HT1080 (cell line): ENCODE results near the gene FUNDC2. TPM values are rescaled to one million over a fixed set of nuclear protein-coding genes. Genes with fewer than 3 reads are reported as not detected.

Source experiments
- DNase-seq: peaks from one replicate; pipeline ENCODE4 v3.0.0-alpha.2; 2015; ENCODE audit warnings: low read depth
- total RNA-seq: library from RNA; depleted of rRNA; stranded (reverse); fragments of >200 nt; shearing (Covaris generic); gene quantifications from 2 replicates; pipeline ENCODE4 v1.2.3, GENCODE V29; 2014

The FUNDC2 gene
- total RNA-seq, 1 experiment from 2014 or later: 44.9 TPM

- DNase-seq: no peak
These were observed 2.5 kb upstream of the FUNDC2 start for GRCh38 chrX:155023907-155024833.

- DNase-seq: no peak
These were observed 271 bp upstream of the FUNDC2 start for GRCh38 chrX:155026420-155026726.

DNA sequence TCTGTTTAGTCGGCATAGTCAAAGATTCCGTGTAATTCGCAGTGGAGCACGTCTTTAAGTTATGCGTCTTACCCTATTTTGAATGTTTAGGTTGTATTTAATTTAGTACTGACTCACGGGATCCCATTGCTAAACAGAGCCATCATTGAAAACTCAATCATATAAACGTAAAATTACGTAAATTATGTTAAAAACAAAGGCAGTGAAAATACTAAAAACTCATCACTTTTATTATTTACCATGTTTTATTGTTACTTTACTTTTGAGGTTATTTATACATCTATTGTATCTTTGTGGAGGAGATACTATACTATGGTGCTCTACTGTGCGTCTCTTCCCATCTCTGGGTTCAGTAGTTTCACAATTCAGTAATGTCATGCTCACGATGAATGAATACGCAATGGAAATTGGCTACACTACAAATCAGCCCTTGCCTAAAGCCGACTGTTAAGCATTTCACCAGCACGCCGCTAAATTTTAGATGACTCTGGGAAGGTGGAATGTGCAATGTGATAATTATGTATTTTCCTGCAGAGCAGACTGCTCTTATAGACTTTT lies 944 bp downstream of the FUNDC2 start:
- peak; percentile 12 for DNase-seq

DNA sequence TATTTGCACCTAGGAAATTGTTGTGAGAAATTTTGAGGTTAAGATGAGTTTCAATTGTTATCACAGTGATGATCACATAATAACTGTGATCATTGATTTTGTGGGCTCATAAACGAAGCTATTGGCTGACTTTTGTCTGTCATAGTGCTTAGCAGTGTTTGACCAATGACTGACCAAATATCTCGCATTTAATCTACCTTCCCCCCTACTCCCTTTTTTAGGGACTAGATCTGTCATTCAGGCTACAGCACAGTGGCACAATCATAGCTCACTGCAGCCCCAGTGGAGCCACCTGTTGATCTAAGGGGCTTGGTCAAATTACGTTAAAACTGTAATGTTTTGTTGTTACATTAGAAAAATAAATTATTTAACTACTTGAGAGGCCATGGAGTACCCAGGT lies 1.5 kb downstream of the FUNDC2 start:
- DNase-seq: no peak

GRCh38 chrX:155028877-155029291 lies 2.2 kb downstream of the FUNDC2 start:
- DNase-seq: peak; percentile 7

DNA sequence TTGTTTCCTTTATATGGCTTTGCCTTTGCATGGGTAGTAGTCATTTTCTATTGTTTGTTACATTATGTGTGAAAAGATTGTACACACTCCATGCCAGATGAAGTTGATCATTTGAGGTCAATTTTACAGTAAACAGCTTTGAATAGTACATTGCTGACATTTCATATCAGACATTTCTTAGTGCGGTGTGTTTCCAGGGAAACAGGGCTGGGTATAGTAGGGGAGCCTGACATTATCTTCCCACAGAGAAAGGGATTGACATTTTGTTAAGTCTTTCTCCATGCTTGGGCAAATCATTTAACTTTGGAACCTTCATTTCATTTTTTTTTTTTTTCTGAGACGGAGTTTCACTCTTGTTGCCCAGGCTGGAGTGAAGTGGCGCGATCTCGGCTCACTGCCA lies 5.0 kb downstream of the FUNDC2 start:
- no peak for DNase-seq

GRCh38 chrX:155035688-155036087 lies 9.0 kb downstream of the FUNDC2 start:
- DNase-seq: no peak

GRCh38 chrX:155046129-155046810 lies 19.6 kb downstream of the FUNDC2 start:
- DNase-seq: no peak

DNA sequence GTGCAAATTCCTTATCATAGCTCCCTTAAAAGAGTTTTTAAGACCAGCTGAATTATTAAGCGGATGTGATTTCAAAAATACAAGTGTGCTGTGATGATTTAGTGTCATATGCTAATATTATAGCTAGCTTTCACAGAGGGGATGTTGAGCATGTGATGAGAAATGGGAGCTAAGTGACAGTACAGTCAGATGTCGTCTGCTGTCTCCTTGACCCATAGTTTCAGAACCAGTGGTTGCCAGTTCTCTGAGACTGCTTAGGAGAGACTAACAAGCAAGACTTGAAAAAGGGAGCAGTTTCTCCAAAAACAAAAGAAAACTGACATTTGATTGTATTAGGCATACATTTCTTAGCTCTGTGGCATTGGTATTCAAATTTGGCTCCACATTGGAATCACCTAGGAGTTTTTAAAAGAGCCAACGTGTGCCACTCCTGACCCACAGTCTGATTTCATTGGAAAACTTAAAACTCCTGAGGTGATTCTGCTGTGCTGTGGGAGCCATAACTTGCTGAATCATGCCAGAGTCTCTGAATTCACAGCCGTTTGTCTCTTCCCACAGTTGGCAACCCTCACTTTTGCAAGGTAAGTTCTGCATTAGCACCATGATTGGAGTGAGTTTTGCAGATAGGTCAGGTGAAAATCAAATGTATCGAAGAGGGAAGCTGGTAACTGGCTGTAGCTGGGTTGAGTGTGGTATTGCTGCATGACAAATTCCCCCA lies 20.3 kb downstream of the FUNDC2 start:
- DNase-seq: no peak

GRCh38 chrX:155048977-155049619 lies 22.5 kb downstream of the FUNDC2 start:
- DNase-seq: peak; percentile 48

DNA sequence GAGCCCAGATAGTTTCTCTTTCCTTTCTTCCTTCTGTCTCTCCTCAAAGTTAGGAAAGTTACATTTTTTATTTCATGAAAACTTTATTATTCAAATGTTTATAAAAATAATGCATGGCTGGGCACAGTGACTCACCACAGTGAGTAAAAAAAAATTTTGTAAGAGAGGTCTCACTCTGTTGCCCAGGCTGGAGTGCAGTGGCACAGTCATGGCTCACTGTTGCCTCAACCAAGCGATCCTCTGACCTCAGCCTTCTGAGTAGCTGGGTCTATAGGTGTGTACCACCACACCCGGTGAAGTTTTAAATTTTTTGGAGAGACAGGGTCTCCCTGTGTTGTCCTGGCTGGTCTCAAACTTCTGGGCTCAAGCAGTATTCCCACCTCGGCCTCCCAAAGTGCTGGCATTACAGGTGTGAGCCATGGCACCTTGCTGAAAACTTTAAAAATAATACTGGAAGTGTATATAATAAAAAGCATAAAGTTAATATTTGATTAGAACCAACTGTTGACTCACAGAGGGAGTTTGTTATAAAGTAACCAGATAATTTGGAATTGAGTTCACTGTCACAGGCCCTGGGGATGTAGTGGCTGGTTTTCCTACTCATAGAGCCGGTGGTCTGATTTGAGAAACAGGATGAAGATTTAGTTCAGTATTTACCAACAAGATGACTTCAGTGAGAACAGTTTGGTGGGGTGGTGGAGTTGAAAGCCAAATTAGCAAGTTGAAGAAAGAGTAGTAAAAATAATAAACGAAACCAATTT lies 26.3 kb downstream of the FUNDC2 start:
- DNase-seq: no peak

DNA sequence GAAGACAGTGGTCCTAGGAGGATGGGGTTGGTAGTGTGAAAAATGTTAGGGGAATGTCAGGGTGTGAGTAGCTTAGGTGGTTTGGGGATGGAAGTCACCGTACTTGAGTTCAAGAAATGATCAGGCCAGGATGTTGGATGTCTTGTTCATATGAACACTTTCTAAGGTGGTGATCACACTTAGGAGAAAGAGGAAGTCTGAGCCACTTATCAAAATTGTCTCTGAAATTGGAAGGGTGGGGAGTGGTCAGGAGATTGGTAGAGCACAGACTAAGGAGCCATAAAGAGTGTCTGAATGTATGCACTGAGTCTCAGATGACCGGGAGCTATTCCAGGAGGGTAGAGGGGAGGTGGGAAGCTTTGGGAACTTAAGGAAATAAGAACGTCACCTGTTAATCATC lies 27.0 kb downstream of the FUNDC2 start:
- no peak for DNase-seq

DNA sequence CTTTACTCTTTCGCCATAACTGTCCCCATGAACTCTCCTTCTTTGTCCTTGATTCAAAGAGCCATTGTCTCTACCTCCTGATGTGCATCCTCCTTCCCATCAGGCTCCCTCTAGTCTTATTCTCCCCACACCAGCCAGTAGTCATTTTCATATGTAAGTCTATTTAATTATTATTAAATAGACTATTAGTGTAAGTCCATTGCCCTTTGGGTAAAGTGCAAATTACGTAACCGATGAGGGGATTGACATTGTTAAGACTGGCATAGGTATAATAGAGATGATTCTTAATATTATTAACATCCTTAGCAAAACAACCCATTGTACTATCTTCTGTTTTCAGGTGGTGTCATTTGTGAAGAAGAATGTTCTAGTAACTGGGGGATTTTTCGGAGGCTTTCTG lies 27.6 kb downstream of the FUNDC2 start:
- DNase-seq: no peak

DNA sequence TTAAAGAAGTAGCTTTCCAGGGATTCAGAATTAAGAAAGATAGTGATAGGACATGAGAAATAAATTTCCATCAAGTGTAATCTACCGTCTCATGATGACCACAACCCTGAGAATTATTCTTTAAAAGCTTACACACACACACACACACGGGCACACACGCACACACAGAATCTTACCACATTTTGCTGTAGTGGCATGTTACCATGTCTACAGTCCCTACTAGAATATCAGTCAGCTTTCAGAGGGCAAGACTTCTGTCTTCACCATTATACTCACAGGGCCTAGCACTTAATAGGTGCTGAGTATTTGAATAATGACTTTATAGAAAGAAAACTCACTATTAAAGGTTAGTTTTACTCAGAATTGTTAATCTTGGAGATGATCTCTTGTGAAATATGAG lies 28.9 kb downstream of the FUNDC2 start:
- DNase-seq: no peak

DNA sequence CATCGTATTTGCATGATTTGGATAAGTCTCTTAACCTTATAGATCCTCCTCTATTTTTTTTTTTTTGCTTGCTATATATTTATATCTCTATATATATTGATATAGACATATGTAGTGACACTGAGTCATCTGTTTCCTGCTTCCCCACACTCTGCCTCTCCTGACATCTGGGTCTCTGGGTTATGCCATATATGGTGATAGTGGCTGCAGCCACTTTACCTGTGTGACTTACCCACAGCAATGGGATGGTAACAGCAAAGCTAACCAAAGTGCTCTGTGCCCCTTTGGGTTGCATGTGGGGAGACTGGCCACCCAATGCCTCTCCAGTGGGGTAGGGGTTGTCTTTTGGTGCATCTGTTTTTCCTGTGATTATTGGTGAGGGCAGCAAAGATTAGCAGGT lies 29.8 kb downstream of the FUNDC2 start:
- DNase-seq: no peak

- DNase-seq: peak; percentile 70
These were observed 30.5 kb downstream of the FUNDC2 start for GRCh38 chrX:155056877-155057792.

- no peak for DNase-seq
These were observed 35.1 kb downstream of the FUNDC2 start for GRCh38 chrX:155061760-155062159.

DNA sequence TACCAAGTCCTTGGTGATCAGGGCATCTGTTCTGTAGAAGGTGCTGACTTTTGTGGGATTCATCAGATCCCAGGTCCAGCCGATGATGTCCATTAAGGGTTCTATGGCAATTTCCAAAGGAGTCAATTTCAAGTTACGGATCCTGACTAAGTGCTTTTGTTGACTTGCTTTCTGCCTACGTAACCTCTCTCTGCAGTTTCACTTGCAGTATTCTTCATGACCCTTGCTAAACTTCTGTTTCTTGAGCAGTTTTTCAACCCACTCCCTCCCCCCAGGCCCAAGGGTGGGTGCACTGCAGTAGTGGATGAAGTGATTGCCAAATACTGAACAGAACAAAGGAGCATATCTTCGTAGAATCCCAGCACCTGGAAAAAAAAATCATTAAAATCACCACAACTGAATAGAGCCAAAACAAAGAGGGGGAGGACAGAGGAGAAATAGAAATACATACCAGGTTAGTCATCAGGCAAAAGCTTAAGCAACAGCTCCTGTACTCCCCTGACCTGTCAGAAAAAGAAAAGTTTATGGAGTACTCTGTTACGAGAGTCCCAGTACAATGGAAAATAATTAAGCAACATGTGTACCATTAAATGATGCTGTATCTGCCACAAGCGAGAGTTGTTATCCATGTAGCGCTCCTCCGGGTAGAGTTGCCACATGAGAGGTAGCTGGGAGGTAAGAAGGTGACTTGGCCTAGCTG lies 38.5 kb downstream of the FUNDC2 start:
- DNase-seq: peak; percentile 53

DNA sequence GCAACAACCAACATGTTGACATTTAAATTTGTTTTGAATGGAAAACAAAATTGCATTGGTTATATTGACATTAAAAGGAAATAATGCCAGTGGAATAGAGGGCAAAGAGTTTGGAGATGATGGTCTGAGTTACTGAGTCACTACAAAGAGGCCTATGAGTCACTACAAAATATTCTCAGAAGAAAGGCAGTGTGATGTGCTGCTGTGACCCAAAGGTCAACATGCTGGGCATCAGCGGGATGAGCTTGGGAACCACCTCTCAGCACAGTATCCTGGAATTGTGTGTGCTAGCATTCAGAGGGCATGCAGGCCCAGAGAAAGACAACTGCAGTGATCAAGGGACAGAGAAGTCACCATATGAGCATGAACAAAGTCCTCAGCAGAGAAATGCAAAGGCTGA lies 41.5 kb downstream of the FUNDC2 start:
- peak; percentile 79 for DNase-seq
